ENCODE measurements around the gene CEP162.

DNA sequence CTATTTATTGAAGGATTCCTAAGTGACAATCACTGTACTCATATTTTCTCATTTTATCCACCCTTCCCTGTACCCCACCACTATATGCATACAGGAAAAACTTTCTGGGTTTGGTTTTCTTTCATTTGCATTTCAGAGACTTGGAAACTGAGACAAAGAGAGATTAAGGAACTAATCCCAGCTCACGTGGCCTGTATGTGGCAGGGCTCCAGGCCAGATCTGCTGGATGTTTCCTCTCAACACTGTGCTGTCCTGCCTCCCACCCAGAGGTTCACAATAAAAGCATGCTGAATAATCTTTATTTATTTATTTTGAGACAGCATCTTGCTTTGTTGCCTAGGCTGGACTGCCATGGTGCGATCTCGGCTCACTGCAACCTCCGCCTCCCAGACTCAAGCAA, 50.2 kb downstream of the CEP162 start:
- TF ChIP-seq, protein P1, sequence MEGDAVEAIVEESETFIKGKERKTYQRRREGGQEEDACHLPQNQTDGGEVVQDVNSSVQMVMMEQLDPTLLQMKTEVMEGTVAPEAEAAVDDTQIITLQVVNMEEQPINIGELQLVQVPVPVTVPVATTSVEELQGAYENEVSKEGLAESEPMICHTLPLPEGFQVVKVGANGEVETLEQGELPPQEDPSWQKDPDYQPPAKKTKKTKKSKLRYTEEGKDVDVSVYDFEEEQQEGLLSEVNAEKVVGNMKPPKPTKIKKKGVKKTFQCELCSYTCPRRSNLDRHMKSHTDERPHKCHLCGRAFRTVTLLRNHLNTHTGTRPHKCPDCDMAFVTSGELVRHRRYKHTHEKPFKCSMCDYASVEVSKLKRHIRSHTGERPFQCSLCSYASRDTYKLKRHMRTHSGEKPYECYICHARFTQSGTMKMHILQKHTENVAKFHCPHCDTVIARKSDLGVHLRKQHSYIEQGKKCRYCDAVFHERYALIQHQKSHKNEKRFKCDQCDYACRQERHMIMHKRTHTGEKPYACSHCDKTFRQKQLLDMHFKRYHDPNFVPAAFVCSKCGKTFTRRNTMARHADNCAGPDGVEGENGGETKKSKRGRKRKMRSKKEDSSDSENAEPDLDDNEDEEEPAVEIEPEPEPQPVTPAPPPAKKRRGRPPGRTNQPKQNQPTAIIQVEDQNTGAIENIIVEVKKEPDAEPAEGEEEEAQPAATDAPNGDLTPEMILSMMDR (IDR thresholded peaks at IDR 0.05), result no peak
- no peak for TF ChIP-seq POLR2A (IDR thresholded peaks at IDR 0.05)
